Measurements from ENCODE around the gene GMDS.
A peak's percentile ranks its signal among the peaks of the same experiment; 100 is the strongest.

Gene GMDS

GRCh38 chr6:1658212-1659005 lies 587.0 kb downstream of the GMDS start:
- H3K27ac ChIP-seq, result no peak overlapping the region
- DNase-seq (ENCODE audit: low read depth, low spot score), result no peak

- no peak for DNase-seq (ENCODE audit: low read depth, low spot score)
- no peak overlapping the region for H3K27ac ChIP-seq
Observed at GRCh38 chr6:1657771-1658165, 587.6 kb downstream of the GMDS start.

- no peak overlapping the region for H3K27ac ChIP-seq
- no peak for DNase-seq (ENCODE audit: low read depth, low spot score)
Observed at GRCh38 chr6:1657116-1657770, 588.2 kb downstream of the GMDS start.

GRCh38 chr6:1654054-1654453 lies 591.4 kb downstream of the GMDS start:
- DNase-seq (ENCODE audit: low read depth, low spot score), result no peak
- H3K27ac ChIP-seq, result no peak overlapping the region

GRCh38 chr6:1652842-1653241 lies 592.6 kb downstream of the GMDS start:
- H3K27ac ChIP-seq, result no peak overlapping the region

GRCh38 chr6:1651362-1651761 lies 594.0 kb downstream of the GMDS start:
- no peak overlapping the region for H3K27ac ChIP-seq
- DNase-seq (ENCODE audit: low read depth, low spot score), result no peak

More at GRCh38 chr6:1652842-1653241, 592.6 kb downstream of the GMDS start:
- DNase-seq (ENCODE audit: low read depth, low spot score), result no peak

- no peak for DNase-seq (ENCODE audit: low read depth, low spot score)
- no peak overlapping the region for H3K27ac ChIP-seq
Observed at GRCh38 chr6:1645466-1646185, 599.8 kb downstream of the GMDS start.

- no peak for DNase-seq (ENCODE audit: low read depth, low spot score)
- H3K27ac ChIP-seq, result no peak overlapping the region
Observed at GRCh38 chr6:1644516-1645060, 600.8 kb downstream of the GMDS start.

- DNase-seq (ENCODE audit: low read depth, low spot score), result no peak
- H3K27ac ChIP-seq, result no peak overlapping the region
Observed at GRCh38 chr6:1643830-1644445, 601.5 kb downstream of the GMDS start.

GRCh38 chr6:1643111-1643510 lies 602.3 kb downstream of the GMDS start:
- DNase-seq (ENCODE audit: low read depth, low spot score), result no peak
- H3K27ac ChIP-seq, result no peak overlapping the region

- no peak overlapping the region for H3K27ac ChIP-seq
- DNase-seq (ENCODE audit: low read depth, low spot score), result peak; percentile 39
Observed at GRCh38 chr6:1641343-1641885, 604.0 kb downstream of the GMDS start.

GRCh38 chr6:1640476-1640875 lies 604.9 kb downstream of the GMDS start:
- no peak for DNase-seq (ENCODE audit: low read depth, low spot score)
- H3K27ac ChIP-seq, result no peak overlapping the region

GRCh38 chr6:1639430-1639829 lies 606.0 kb downstream of the GMDS start:
- no peak for DNase-seq (ENCODE audit: low read depth, low spot score)
- H3K27ac ChIP-seq, result no peak overlapping the region

GRCh38 chr6:1636971-1637871 lies 608.2 kb downstream of the GMDS start:
- peak; percentile 14 for DNase-seq (ENCODE audit: low read depth, low spot score)
- H3K27ac ChIP-seq, result peak overlapping the region; percentile 37

- DNase-seq (ENCODE audit: low read depth, low spot score), result no peak
Observed at GRCh38 chr6:1636272-1636825, 609.1 kb downstream of the GMDS start.

GRCh38 chr6:1635305-1636010 lies 609.9 kb downstream of the GMDS start:
- DNase-seq (ENCODE audit: low read depth, low spot score), result no peak
- H3K27ac ChIP-seq, result no peak overlapping the region

More at GRCh38 chr6:1636272-1636825, 609.1 kb downstream of the GMDS start:
- H3K27ac ChIP-seq, result no peak overlapping the region

- H3K27ac ChIP-seq, result no peak overlapping the region
- no peak for DNase-seq (ENCODE audit: low read depth, low spot score)
Observed at GRCh38 chr6:1634081-1634480, 611.3 kb downstream of the GMDS start.

- DNase-seq (ENCODE audit: low read depth, low spot score), result no peak
- no peak overlapping the region for H3K27ac ChIP-seq
Observed at GRCh38 chr6:1633366-1634021, 611.9 kb downstream of the GMDS start.
